K562 (cell line): ENCODE data around the gene INSIG1. TPM values are rescaled to one million over a fixed set of nuclear protein-coding genes. Genes with fewer than 3 reads are reported as not detected.

ENCODE experiments used
- BHLHE40 ChIP-seq: IDR thresholded peaks from 2 replicates; pipeline ENCODE4 v1.6.1; 2011; ENCODE audit warnings: low read length, improper control_type of control experiment
- BRF1 ChIP-seq: IDR thresholded peaks from 3 replicates; pipeline ENCODE4 v1.6.1; 2011; ENCODE audit warnings: borderline replicate concordance, mild to moderate bottlenecking; ENCODE audit not compliant: insufficient read length; ENCODE audit errors: extremely low read depth
- CHD2 ChIP-seq: IDR thresholded peaks from 2 replicates; pipeline ENCODE4 v1.6.1; 2011; ENCODE audit warnings: low read depth, low read length
- CREBBP ChIP-seq: IDR thresholded peaks from one replicate; pipeline ENCODE4 v1.6.1; 2012; ENCODE audit warnings: low read depth, mild to moderate bottlenecking, control low read depth, inconsistent platforms, low read length
- FOXJ2 ChIP-seq: fragments of 200-800 bp; sonication (Bioruptor generic); IDR thresholded peaks from 2 replicates; pipeline ENCODE4 v1.6.1; 2016; ENCODE audit warnings: missing genetic modification characterization, missing compliant biosample characterization
- HLTF ChIP-seq: fragments of 450-650 bp; IDR thresholded peaks from 2 replicates; pipeline ENCODE4 v1.6.1; 2016
- SIRT6 ChIP-seq: IDR thresholded peaks from one replicate; pipeline ENCODE4 v1.6.1; 2012; ENCODE audit warnings: low read depth, mild to moderate bottlenecking, control low read depth, inconsistent platforms, low read length, moderate library complexity
- polyA plus RNA-seq, 8 experiments: library from polyadenylated mRNA; depleted of rRNA in 4 of 8; stranded (reverse) in 5 of 8; unstranded in 3 of 8; fragments of >200 nt; fragmentation: Nextera tagmentation in 2 of 8; fragmentation: Illumina TruSeq in 1 of 8; extraction: Ambion mirVana in 2 of 8; extraction: Trizol in 1 of 8; gene quantifications; 2 replicates each; pipeline versions ENCODE4 v1.2.1 to v1.2.3, GENCODE V29; 2011 to 2014; ENCODE audit warnings: inconsistent platforms in 1 of 8, missing spikeins in 1 of 8
- total RNA-seq, 7 experiments: library from RNA; depleted of rRNA in 6 of 7; stranded (reverse); fragments of >200 nt in 6 of 7; fragmentation: Illumina TruSeq in 2 of 7; extraction: Trizol in 2 of 7; gene quantifications; 2 replicates each; pipeline versions ENCODE4 v1.2.1 to v1.2.3, GENCODE V29; 2011 to 2021; ENCODE audit warnings: low replicate concordance in 1 of 7
- TF ChIP-seq, protein P1 (sequence below): sonication (generic); formaldehyde crosslinking; IDR thresholded peaks from 2 replicates; pipeline ENCODE4 v1.8.0; 2023; ENCODE audit warnings: missing genetic modification reagents, mild to moderate bottlenecking, borderline replicate concordance
- TF ChIP-seq, protein P2 (sequence below): fragments of 450-650 bp; IDR thresholded peaks from 2 replicates; pipeline ENCODE4 v1.6.1; 2016; ENCODE audit warnings: missing biosample characterization, missing genetic modification characterization
- TF ChIP-seq, protein P3 (sequence below): fragments of 450-650 bp; IDR thresholded peaks from 2 replicates; pipeline ENCODE4 v1.6.1; 2016; ENCODE audit warnings: low read depth
- TF ChIP-seq, protein P4 (sequence below): fragments of 250-450 bp; sonication (Bioruptor Pico); IDR thresholded peaks from 2 replicates; pipeline ENCODE4 v1.8.0; 2022; ENCODE audit warnings: moderate library complexity, mild to moderate bottlenecking, inconsistent platforms

INSIG1 gene
- total and polyA plus RNA-seq, 9 of the 15 experiments (the other 6 are each of a cell fraction or from before 2014, with no cell fraction given) = 57.1 to 787 (median 238) TPM

DNA sequence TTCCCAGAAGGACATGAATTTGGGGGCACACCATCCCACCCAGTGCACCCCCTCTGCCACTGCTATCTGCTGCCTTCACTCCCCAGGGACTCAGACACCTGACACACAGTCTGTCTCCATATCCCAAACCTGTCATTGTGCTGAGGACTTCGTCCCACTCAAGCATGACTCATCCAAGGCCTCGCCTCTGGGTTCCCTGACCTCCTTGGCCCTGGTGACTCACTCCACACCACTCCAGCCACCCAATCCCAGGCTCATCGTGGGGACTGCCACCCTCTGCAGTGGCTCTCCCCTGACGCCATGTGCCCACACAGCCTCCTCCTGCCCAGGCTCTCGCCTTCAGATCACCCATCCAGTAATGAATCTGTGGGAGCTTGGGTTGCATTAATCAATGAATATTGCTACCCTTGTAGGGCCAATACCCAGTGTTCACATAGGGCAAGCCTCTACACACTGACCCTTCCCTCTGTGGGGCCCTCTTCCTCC lies 6.6 kb upstream of the INSIG1 start (continued):
- TF ChIP-seq, protein P1, sequence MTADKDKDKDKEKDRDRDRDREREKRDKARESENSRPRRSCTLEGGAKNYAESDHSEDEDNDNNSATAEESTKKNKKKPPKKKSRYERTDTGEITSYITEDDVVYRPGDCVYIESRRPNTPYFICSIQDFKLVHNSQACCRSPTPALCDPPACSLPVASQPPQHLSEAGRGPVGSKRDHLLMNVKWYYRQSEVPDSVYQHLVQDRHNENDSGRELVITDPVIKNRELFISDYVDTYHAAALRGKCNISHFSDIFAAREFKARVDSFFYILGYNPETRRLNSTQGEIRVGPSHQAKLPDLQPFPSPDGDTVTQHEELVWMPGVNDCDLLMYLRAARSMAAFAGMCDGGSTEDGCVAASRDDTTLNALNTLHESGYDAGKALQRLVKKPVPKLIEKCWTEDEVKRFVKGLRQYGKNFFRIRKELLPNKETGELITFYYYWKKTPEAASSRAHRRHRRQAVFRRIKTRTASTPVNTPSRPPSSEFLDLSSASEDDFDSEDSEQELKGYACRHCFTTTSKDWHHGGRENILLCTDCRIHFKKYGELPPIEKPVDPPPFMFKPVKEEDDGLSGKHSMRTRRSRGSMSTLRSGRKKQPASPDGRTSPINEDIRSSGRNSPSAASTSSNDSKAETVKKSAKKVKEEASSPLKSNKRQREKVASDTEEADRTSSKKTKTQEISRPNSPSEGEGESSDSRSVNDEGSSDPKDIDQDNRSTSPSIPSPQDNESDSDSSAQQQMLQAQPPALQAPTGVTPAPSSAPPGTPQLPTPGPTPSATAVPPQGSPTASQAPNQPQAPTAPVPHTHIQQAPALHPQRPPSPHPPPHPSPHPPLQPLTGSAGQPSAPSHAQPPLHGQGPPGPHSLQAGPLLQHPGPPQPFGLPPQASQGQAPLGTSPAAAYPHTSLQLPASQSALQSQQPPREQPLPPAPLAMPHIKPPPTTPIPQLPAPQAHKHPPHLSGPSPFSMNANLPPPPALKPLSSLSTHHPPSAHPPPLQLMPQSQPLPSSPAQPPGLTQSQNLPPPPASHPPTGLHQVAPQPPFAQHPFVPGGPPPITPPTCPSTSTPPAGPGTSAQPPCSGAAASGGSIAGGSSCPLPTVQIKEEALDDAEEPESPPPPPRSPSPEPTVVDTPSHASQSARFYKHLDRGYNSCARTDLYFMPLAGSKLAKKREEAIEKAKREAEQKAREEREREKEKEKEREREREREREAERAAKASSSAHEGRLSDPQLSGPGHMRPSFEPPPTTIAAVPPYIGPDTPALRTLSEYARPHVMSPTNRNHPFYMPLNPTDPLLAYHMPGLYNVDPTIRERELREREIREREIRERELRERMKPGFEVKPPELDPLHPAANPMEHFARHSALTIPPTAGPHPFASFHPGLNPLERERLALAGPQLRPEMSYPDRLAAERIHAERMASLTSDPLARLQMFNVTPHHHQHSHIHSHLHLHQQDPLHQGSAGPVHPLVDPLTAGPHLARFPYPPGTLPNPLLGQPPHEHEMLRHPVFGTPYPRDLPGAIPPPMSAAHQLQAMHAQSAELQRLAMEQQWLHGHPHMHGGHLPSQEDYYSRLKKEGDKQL (CRISPR knock-in tag) = no peak
- no peak for TF ChIP-seq HLTF
- TF ChIP-seq BRF1 = no peak
- TF ChIP-seq, protein P2, sequence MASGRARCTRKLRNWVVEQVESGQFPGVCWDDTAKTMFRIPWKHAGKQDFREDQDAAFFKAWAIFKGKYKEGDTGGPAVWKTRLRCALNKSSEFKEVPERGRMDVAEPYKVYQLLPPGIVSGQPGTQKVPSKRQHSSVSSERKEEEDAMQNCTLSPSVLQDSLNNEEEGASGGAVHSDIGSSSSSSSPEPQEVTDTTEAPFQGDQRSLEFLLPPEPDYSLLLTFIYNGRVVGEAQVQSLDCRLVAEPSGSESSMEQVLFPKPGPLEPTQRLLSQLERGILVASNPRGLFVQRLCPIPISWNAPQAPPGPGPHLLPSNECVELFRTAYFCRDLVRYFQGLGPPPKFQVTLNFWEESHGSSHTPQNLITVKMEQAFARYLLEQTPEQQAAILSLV (tag) = peak; percentile 34; the same call in 1 of the 2 replicates
- no peak for TF ChIP-seq CREBBP
- no peak for TF ChIP-seq SIRT6
- TF ChIP-seq, protein P3, sequence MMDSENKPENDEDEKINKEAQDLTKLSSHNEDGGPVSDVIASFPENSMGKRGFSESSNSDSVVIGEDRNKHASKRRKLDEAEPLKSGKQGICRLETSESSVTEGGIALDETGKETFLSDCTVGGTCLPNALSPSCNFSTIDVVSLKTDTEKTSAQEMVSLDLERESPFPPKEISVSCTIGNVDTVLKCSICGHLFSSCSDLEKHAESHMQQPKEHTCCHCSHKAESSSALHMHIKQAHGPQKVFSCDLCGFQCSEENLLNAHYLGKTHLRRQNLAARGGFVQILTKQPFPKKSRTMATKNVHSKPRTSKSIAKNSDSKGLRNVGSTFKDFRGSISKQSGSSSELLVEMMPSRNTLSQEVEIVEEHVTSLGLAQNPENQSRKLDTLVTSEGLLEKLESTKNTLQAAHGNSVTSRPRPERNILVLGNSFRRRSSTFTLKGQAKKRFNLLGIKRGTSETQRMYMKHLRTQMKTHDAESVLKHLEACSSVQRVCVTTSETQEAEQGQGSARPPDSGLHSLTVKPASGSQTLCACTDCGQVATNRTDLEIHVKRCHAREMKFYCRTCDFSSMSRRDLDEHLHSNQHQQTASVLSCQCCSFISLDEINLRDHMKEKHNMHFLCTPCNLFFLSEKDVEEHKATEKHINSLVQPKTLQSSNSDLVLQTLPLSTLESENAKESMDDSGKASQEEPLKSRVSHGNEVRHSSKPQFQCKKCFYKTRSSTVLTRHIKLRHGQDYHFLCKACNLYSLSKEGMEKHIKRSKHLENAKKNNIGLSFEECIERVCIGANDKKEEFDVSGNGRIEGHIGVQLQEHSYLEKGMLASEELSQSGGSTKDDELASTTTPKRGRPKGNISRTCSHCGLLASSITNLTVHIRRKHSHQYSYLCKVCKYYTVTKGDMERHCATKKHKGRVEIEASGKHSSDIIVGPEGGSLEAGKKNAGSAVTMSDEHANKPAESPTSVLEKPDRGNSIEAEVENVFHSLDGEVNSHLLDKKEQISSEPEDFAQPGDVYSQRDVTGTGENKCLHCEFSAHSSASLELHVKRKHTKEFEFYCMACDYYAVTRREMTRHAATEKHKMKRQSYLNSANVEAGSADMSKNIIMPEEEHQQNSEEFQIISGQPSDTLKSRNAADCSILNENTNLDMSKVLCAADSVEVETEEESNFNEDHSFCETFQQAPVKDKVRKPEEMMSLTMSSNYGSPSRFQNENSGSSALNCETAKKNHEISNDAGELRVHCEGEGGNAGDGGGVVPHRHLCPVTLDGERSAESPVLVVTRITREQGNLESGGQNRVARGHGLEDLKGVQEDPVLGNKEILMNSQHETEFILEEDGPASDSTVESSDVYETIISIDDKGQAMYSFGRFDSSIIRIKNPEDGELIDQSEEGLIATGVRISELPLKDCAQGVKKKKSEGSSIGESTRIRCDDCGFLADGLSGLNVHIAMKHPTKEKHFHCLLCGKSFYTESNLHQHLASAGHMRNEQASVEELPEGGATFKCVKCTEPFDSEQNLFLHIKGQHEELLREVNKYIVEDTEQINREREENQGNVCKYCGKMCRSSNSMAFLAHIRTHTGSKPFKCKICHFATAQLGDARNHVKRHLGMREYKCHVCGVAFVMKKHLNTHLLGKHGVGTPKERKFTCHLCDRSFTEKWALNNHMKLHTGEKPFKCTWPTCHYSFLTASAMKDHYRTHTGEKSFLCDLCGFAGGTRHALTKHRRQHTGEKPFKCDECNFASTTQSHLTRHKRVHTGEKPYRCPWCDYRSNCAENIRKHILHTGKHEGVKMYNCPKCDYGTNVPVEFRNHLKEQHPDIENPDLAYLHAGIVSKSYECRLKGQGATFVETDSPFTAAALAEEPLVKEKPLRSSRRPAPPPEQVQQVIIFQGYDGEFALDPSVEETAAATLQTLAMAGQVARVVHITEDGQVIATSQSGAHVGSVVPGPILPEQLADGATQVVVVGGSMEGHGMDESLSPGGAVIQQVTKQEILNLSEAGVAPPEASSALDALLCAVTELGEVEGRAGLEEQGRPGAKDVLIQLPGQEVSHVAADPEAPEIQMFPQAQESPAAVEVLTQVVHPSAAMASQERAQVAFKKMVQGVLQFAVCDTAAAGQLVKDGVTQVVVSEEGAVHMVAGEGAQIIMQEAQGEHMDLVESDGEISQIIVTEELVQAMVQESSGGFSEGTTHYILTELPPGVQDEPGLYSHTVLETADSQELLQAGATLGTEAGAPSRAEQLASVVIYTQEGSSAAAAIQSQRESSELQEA = no peak
- TF ChIP-seq, protein P4, sequence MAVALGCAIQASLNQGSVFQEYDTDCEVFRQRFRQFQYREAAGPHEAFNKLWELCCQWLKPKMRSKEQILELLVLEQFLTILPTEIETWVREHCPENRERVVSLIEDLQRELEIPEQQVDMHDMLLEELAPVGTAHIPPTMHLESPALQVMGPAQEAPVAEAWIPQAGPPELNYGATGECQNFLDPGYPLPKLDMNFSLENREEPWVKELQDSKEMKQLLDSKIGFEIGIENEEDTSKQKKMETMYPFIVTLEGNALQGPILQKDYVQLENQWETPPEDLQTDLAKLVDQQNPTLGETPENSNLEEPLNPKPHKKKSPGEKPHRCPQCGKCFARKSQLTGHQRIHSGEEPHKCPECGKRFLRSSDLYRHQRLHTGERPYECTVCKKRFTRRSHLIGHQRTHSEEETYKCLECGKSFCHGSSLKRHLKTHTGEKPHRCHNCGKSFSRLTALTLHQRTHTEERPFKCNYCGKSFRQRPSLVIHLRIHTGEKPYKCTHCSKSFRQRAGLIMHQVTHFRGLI (CRISPR knock-in tag) = no peak
- TF ChIP-seq BHLHE40 = peak; percentile 55; the same call in 1 of the 2 replicates
- TF ChIP-seq FOXJ2 (tag) = no peak
- TF ChIP-seq CHD2 = no peak
